Activated CD4-positive, alpha-beta T cell treated with anti-CD3 and anti-CD28 coated beads, Interleukin-2, amount 50 U/mL, for 4 hours (primary cell): ENCODE results near the gene BABAM2.

Experiments used
- DNase-seq, 2 experiments: peaks; one replicate each; pipeline ENCODE4 v3.0.0-alpha.2; 2020

The BABAM2 gene

GRCh38 chr2:28166956-28167355, 276.4 kb downstream of the BABAM2 start:
- no peak for DNase-seq

- no peak for DNase-seq
Measured at GRCh38 chr2:28168376-28168775, 277.8 kb downstream of the BABAM2 start.

GRCh38 chr2:28169492-28169891, 279.0 kb downstream of the BABAM2 start:
- DNase-seq: no peak

- no peak for DNase-seq
Measured at GRCh38 chr2:28172114-28172898, 281.8 kb downstream of the BABAM2 start.

- no peak for DNase-seq
Measured at GRCh38 chr2:28173377-28173776, 282.8 kb downstream of the BABAM2 start.

GRCh38 chr2:28174211-28174610, 283.7 kb downstream of the BABAM2 start:
- DNase-seq: no peak

GRCh38 chr2:28175028-28175427, 284.5 kb downstream of the BABAM2 start:
- no peak for DNase-seq

- DNase-seq: no peak
Measured at GRCh38 chr2:28178946-28179345, 288.4 kb downstream of the BABAM2 start.

GRCh38 chr2:28181801-28182200, 291.3 kb downstream of the BABAM2 start:
- no peak for DNase-seq

GRCh38 chr2:28182348-28182747, 291.8 kb downstream of the BABAM2 start:
- DNase-seq: no peak

- DNase-seq: no peak
Measured at GRCh38 chr2:28185153-28185552, 294.6 kb downstream of the BABAM2 start.

GRCh38 chr2:28185891-28186290, 295.4 kb downstream of the BABAM2 start:
- no peak for DNase-seq

GRCh38 chr2:28187186-28187585, 296.7 kb downstream of the BABAM2 start:
- DNase-seq: no peak

- DNase-seq: no peak
Measured at GRCh38 chr2:28188436-28188835, 297.9 kb downstream of the BABAM2 start.

- no peak for DNase-seq
Measured at GRCh38 chr2:28193630-28194403, 303.3 kb downstream of the BABAM2 start.

GRCh38 chr2:28199995-28200679, 309.6 kb downstream of the BABAM2 start:
- no peak for DNase-seq

- no peak for DNase-seq
Measured at GRCh38 chr2:28201671-28202180, 311.2 kb downstream of the BABAM2 start.

- no peak for DNase-seq
Measured at GRCh38 chr2:28202719-28203118, 312.2 kb downstream of the BABAM2 start.

- DNase-seq: no peak
Measured at GRCh38 chr2:28206762-28207161, 316.2 kb downstream of the BABAM2 start.

GRCh38 chr2:28209261-28209691, 318.7 kb downstream of the BABAM2 start:
- DNase-seq: no peak

- DNase-seq: no peak
Measured at GRCh38 chr2:28209864-28210263, 319.3 kb downstream of the BABAM2 start.

GRCh38 chr2:28210535-28210934, 320.0 kb downstream of the BABAM2 start:
- DNase-seq: no peak

- no peak for DNase-seq
Measured at GRCh38 chr2:28216331-28216730, 325.8 kb downstream of the BABAM2 start.
